GM12878 (cell line): ENCODE measurements around the gene ADAM23. TPM values are rescaled to one million over a fixed set of nuclear protein-coding genes. Genes with fewer than 3 reads are reported as not detected.

Experiments used
- CBFB ChIP-seq: IDR thresholded peaks from 2 replicates; pipeline ENCODE4 v1.6.1; 2016; ENCODE audit warnings: antibody characterized with exemption, low read depth
- CBX3 ChIP-seq: fragments of 200-600 bp; sonication (generic); IDR thresholded peaks from 2 replicates; pipeline ENCODE4 v1.6.1; 2016; ENCODE audit warnings: low read depth, borderline replicate concordance
- ELK1 ChIP-seq: IDR thresholded peaks from 2 replicates; pipeline ENCODE4 v1.6.1; 2012; ENCODE audit warnings: low read depth, low read length, improper control_type of control experiment
- EZH2 ChIP-seq: IDR thresholded peaks from 2 replicates; pipeline ENCODE4 v1.6.1; 2012; ENCODE audit warnings: low read depth, mild to moderate bottlenecking, control low read depth, inconsistent platforms, low read length, borderline replicate concordance; ENCODE audit not compliant: control insufficient read depth
- FOS ChIP-seq: IDR thresholded peaks from 3 replicates; pipeline ENCODE4 v1.6.1; 2011; ENCODE audit warnings: borderline replicate concordance; ENCODE audit not compliant: insufficient read length; ENCODE audit errors: extremely low read depth
- MYC ChIP-seq: IDR thresholded peaks from 2 replicates; pipeline ENCODE4 v1.6.1; 2011; ENCODE audit warnings: mild to moderate bottlenecking, low read length, moderate library complexity, inconsistent platforms; ENCODE audit not compliant: insufficient read depth, insufficient replicate concordance, insufficient read length, severe bottlenecking
- NFIC ChIP-seq: IDR thresholded peaks from 2 replicates; pipeline ENCODE4 v1.6.1; 2012; ENCODE audit warnings: low read depth, mild to moderate bottlenecking, inconsistent platforms, low read length, moderate library complexity
- POLR2AphosphoS2 ChIP-seq: IDR thresholded peaks from 2 replicates; pipeline ENCODE4 v1.6.1; 2011; ENCODE audit warnings: low read depth, mild to moderate bottlenecking, low read length, improper control_type of control experiment, moderate library complexity
- SIN3A ChIP-seq: IDR thresholded peaks from 2 replicates; pipeline ENCODE4 v1.6.1; 2012; ENCODE audit warnings: low read depth, low read length, improper control_type of control experiment
- SUPT20H ChIP-seq: IDR thresholded peaks from 2 replicates; pipeline ENCODE4 v1.6.1; 2011; ENCODE audit warnings: low read depth, mild to moderate bottlenecking, low read length, moderate library complexity, borderline replicate concordance; ENCODE audit not compliant: control insufficient read depth
- ZSCAN29 ChIP-seq: fragments of 450-650 bp; IDR thresholded peaks from 2 replicates; pipeline ENCODE4 v1.6.1; 2017; ENCODE audit warnings: mild to moderate bottlenecking, moderate library complexity
- polyA plus RNA-seq, 11 experiments: library from polyadenylated mRNA; depleted of rRNA in 4 of 11; unstranded in 6 of 11; stranded (reverse) in 5 of 11; fragments of >200 nt; fragmentation: Nextera tagmentation in 4 of 11; fragmentation: Illumina TruSeq in 1 of 11; extraction: Ambion mirVana in 4 of 11; extraction: Trizol in 1 of 11; gene quantifications; 1 replicate in 1 of 11; 2 replicates in 10 of 11; pipeline versions ENCODE4 v1.2.1 to v1.2.3, GENCODE V29; 2011 to 2016; ENCODE audit warnings: inconsistent platforms in 2 of 11, missing spikeins in 2 of 11, low read depth in 1 of 11
- total RNA-seq, 4 experiments: library from RNA; depleted of rRNA in 3 of 4; stranded (reverse); fragments of >200 nt in 3 of 4; fragmentation: Illumina TruSeq in 1 of 4; extraction: Trizol in 1 of 4; gene quantifications; 2 replicates each; pipeline versions ENCODE4 v1.2.1 to v1.2.3, GENCODE V29; 2013 to 2021
- TF ChIP-seq, protein P1 (sequence below): fragments of 450-650 bp; formaldehyde crosslinking; IDR thresholded peaks from 2 replicates; pipeline ENCODE4 v1.4.0; 2020; ENCODE audit warnings: mild to moderate bottlenecking, moderate library complexity
- TF ChIP-seq, protein P2 (sequence below): fragments of 150-350 bp; IDR thresholded peaks from 2 replicates; pipeline ENCODE4 v1.6.1; 2014; ENCODE audit warnings: mild to moderate bottlenecking, low read depth, low read length
- TF ChIP-seq, protein P3 (sequence below): fragments of 450-650 bp; IDR thresholded peaks from 2 replicates; pipeline ENCODE4 v1.6.1; 2018; ENCODE audit warnings: mild to moderate bottlenecking, low read depth, moderate library complexity; ENCODE audit not compliant: partially characterized antibody
- TF ChIP-seq, protein P4 (sequence below): fragments of 450-650 bp; IDR thresholded peaks from 2 replicates; pipeline ENCODE4 v1.6.1; 2016; ENCODE audit warnings: mild to moderate bottlenecking

The ADAM23 gene
- total and polyA plus RNA-seq, 10 of the 15 experiments (the other 5 are each of a cell fraction or from before 2014, with no cell fraction given) = 5.7 to 41.8 (median 15.6) TPM

- TF ChIP-seq CBX3 (no peak), ELK1 (no peak), NFIC (peak; percentile 69; the same call in 1 of the 2 replicates), SUPT20H (no peak), ZSCAN29 (no peak), MYC (no peak), FOS (no peak), SIN3A (no peak), POLR2AphosphoS2 (no peak), CBFB (0 out of 2 replicates have a peak, but pooled peaks have one; percentile 30), EZH2 (no peak)
- TF ChIP-seq, protein P1, sequence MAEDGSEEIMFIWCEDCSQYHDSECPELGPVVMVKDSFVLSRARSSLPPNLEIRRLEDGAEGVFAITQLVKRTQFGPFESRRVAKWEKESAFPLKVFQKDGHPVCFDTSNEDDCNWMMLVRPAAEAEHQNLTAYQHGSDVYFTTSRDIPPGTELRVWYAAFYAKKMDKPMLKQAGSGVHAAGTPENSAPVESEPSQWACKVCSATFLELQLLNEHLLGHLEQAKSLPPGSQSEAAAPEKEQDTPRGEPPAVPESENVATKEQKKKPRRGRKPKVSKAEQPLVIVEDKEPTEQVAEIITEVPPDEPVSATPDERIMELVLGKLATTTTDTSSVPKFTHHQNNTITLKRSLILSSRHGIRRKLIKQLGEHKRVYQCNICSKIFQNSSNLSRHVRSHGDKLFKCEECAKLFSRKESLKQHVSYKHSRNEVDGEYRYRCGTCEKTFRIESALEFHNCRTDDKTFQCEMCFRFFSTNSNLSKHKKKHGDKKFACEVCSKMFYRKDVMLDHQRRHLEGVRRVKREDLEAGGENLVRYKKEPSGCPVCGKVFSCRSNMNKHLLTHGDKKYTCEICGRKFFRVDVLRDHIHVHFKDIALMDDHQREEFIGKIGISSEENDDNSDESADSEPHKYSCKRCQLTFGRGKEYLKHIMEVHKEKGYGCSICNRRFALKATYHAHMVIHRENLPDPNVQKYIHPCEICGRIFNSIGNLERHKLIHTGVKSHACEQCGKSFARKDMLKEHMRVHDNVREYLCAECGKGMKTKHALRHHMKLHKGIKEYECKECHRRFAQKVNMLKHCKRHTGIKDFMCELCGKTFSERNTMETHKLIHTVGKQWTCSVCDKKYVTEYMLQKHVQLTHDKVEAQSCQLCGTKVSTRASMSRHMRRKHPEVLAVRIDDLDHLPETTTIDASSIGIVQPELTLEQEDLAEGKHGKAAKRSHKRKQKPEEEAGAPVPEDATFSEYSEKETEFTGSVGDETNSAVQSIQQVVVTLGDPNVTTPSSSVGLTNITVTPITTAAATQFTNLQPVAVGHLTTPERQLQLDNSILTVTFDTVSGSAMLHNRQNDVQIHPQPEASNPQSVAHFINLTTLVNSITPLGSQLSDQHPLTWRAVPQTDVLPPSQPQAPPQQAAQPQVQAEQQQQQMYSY (CRISPR knock-in tag) = no peak
- TF ChIP-seq, protein P2, sequence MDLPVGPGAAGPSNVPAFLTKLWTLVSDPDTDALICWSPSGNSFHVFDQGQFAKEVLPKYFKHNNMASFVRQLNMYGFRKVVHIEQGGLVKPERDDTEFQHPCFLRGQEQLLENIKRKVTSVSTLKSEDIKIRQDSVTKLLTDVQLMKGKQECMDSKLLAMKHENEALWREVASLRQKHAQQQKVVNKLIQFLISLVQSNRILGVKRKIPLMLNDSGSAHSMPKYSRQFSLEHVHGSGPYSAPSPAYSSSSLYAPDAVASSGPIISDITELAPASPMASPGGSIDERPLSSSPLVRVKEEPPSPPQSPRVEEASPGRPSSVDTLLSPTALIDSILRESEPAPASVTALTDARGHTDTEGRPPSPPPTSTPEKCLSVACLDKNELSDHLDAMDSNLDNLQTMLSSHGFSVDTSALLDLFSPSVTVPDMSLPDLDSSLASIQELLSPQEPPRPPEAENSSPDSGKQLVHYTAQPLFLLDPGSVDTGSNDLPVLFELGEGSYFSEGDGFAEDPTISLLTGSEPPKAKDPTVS = no peak
- TF ChIP-seq, protein P3, sequence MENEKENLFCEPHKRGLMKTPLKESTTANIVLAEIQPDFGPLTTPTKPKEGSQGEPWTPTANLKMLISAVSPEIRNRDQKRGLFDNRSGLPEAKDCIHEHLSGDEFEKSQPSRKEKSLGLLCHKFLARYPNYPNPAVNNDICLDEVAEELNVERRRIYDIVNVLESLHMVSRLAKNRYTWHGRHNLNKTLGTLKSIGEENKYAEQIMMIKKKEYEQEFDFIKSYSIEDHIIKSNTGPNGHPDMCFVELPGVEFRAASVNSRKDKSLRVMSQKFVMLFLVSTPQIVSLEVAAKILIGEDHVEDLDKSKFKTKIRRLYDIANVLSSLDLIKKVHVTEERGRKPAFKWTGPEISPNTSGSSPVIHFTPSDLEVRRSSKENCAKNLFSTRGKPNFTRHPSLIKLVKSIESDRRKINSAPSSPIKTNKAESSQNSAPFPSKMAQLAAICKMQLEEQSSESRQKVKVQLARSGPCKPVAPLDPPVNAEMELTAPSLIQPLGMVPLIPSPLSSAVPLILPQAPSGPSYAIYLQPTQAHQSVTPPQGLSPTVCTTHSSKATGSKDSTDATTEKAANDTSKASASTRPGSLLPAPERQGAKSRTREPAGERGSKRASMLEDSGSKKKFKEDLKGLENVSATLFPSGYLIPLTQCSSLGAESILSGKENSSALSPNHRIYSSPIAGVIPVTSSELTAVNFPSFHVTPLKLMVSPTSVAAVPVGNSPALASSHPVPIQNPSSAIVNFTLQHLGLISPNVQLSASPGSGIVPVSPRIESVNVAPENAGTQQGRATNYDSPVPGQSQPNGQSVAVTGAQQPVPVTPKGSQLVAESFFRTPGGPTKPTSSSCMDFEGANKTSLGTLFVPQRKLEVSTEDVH = no peak
- TF ChIP-seq, protein P4, sequence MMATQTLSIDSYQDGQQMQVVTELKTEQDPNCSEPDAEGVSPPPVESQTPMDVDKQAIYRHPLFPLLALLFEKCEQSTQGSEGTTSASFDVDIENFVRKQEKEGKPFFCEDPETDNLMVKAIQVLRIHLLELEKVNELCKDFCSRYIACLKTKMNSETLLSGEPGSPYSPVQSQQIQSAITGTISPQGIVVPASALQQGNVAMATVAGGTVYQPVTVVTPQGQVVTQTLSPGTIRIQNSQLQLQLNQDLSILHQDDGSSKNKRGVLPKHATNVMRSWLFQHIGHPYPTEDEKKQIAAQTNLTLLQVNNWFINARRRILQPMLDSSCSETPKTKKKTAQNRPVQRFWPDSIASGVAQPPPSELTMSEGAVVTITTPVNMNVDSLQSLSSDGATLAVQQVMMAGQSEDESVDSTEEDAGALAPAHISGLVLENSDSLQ = no peak
These were observed 34.7 kb upstream of the ADAM23 start (continued) for GRCh38 chr2:206408323-206409320.
